Measurements from ENCODE around the gene ZNF428.

DNA sequence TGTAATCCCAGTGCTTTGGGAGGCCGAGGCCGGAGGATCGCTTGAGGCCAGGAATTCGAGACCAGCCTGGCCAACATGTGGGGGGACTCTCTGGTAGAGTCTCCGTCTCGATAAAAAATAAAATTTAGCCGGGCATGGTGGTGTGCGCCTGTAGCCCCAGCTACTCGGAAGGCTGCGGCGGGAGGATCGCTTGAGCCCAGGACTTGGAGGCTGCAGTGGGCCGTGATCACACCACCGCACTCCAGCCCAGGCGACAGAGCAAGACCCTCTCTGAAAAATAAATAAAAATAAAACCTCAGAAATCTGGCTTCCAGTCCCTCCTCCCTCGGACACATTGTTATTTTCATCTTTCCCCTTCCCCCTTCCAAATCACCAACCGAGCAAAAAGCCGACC is 23.8 kb downstream of the ZNF428 start:
- TF ChIP-seq, protein P1, sequence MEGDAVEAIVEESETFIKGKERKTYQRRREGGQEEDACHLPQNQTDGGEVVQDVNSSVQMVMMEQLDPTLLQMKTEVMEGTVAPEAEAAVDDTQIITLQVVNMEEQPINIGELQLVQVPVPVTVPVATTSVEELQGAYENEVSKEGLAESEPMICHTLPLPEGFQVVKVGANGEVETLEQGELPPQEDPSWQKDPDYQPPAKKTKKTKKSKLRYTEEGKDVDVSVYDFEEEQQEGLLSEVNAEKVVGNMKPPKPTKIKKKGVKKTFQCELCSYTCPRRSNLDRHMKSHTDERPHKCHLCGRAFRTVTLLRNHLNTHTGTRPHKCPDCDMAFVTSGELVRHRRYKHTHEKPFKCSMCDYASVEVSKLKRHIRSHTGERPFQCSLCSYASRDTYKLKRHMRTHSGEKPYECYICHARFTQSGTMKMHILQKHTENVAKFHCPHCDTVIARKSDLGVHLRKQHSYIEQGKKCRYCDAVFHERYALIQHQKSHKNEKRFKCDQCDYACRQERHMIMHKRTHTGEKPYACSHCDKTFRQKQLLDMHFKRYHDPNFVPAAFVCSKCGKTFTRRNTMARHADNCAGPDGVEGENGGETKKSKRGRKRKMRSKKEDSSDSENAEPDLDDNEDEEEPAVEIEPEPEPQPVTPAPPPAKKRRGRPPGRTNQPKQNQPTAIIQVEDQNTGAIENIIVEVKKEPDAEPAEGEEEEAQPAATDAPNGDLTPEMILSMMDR (IDR thresholded peaks at IDR 0.05), result peak in 1 of 4 experiments; percentile 10
- no peak for TF ChIP-seq POLR2AphosphoS5 (IDR thresholded peaks at IDR 0.05)
- TF ChIP-seq EP300 (IDR thresholded peaks at IDR 0.05), result no peak
- no peak for TF ChIP-seq POLR2A (IDR thresholded peaks at IDR 0.05)

Data from gastroesophageal sphincter (tissue), 3 donors.